HG03097 (cell line): ENCODE data around the gene DYNLT4.
"Not testable (repeated sequence)": the region's sequence is repeated elsewhere in the genome, so short reads cannot be mapped to it uniquely, and the experiment has no call there.

Experiments
- ATAC-seq: cut with Tn5 transposase; IDR thresholded peaks from one replicate; pipeline ENCODE4 v1.9.1; 2021; ENCODE audit not compliant: unreplicated experiment, low FRiP score

Gene DYNLT4

DNA sequence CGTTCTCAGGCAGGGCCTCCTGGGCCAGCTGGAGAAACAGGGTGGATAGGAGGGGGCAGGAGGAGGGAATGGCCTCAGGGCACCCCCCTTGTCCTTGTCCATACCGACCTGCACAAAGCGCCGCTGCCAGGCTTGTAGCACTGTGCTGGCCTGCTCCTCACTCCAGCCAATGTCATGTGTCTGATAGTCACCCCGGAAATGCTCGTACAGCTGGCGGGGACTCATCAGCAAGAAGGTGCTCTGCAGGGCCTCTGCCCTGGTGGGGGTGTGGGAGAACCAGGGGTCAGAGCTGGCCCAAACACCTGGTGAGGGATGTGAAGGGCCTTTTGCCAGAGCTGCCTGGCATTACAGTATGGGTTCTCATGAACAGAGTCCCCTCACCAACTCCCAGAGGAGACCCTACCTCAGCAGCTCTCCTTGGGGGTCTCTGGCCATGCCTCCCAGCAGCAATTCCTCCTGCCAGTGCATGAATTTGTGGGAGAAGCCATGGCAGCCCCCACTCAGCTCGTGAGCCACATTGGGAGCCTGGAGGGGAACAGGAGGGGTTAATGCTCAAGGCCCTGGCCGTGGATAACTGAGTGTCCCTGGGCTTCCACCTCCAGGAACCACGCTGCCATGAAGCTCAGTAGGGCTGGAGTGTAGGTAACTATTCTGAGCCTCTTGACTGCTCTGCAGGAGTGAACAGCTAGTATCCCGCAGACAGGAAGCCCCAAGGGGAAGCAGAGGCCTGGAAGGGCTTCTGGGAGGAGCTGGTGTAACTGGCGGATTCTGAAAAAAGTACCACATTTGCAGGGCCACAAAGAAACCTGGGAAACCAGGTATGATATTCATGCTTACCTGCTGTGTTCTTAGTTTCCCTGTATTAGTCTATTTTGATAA is 22.6 kb upstream of the DYNLT4 start:
- no peak for ATAC-seq

- ATAC-seq: no peak
Measured at GRCh38 chr1:44828841-44829440, 21.8 kb upstream of the DYNLT4 start.

DNA sequence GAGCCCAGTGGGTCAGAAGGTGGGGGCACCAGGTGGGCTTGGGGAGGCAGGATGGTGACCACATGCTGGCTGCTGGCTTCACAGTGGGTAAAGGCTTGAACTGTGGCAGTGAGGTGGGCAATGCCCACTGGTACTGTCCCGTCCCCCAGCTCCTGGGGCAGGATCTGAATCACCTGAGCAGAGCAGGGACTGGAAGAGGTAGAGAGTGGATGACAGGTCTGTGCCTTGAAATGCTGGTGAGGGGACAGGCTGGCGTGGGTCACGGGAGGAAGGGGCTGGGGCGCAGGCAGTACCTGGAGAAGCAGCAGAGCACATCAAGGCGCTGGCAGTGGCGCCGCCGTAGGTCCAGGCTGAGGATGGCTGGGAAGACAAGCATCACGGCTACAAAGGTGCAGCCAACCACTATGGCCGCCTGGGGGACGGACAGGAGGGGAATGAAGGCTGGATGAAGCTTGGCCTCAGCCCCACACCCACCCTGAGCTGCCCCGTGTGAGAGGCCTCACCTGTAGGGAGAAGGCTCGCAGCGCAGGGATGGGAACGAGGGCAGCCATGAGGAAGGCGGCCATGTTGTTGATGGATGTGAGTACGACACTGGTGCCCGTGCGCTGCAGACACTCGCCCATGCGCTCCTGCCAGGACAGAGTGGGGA is 21.0 kb upstream of the DYNLT4 start:
- ATAC-seq: no peak

DNA sequence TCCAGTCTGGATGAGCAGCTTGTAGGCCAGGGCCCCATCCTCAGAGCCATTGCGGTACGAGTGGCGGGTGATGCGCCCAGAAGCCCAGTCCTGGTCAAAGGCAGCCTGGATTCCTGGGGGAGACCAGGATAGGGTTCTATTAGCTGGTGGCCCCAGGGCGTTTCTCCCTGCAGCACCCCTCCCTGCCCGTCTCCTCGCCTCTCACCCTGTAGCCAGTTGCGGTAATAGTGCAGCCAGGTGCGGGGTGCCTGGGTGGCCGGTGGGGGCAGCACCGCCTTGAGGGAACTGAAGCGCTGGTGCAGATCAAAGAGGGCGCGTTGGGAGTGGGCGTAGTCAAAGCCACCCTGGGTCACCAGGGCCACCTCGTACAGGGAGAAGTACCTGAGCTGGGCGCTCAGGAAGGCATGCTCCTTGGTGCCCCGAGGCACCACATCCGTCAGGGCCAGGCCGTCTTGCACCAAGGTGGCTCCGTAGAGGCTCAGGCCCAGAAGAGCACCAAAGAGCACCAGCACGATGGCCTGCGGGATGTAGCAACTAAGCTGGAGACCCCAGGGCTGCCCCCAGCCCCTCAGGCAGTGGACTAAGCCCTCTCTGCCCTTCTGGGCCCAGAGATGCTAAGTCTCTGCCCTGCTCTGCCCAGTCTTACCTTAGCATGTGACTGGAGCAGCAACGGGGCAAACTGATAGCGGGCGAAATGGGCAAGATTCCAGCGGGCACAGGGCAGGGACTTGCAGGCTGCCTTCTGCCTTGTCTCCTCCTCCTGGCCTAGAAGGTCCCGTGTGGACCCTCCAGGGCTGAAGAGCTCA is 20.2 kb upstream of the DYNLT4 start:
- ATAC-seq: no peak

GRCh38 chr1:44826375-44827196 is 19.4 kb upstream of the DYNLT4 start:
- no peak for ATAC-seq

- ATAC-seq: not testable (repeated sequence)
Measured at GRCh38 chr1:44824392-44824791, 17.2 kb upstream of the DYNLT4 start.

DNA sequence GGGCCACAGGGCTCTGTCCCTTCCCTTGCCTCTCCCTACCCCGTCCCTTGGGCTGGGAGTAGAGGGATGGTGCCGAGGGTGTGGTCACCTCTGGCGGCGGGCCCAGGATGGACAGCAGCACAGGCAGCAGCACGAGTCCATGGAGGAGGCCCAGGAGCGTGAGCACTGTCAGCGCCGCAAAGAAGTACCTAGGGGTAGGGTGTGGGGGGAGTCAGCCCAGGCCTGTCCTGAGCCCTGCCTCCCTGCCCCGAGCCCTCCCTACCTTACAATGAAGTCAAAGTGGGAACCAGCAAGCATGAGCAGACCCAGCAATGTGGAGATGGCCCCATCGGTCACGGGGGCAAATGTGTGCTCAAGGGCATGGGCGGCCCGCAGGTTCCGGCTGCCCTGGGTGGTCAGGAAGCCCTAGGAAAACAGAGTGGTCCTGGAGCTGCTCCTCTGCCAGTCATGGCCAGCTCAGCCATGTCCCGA is 15.9 kb upstream of the DYNLT4 start:
- no peak for ATAC-seq

- ATAC-seq: no peak
Measured at GRCh38 chr1:44822131-44822701, 15.1 kb upstream of the DYNLT4 start.

- ATAC-seq: no peak
Measured at GRCh38 chr1:44821240-44821715, 14.1 kb upstream of the DYNLT4 start.

DNA sequence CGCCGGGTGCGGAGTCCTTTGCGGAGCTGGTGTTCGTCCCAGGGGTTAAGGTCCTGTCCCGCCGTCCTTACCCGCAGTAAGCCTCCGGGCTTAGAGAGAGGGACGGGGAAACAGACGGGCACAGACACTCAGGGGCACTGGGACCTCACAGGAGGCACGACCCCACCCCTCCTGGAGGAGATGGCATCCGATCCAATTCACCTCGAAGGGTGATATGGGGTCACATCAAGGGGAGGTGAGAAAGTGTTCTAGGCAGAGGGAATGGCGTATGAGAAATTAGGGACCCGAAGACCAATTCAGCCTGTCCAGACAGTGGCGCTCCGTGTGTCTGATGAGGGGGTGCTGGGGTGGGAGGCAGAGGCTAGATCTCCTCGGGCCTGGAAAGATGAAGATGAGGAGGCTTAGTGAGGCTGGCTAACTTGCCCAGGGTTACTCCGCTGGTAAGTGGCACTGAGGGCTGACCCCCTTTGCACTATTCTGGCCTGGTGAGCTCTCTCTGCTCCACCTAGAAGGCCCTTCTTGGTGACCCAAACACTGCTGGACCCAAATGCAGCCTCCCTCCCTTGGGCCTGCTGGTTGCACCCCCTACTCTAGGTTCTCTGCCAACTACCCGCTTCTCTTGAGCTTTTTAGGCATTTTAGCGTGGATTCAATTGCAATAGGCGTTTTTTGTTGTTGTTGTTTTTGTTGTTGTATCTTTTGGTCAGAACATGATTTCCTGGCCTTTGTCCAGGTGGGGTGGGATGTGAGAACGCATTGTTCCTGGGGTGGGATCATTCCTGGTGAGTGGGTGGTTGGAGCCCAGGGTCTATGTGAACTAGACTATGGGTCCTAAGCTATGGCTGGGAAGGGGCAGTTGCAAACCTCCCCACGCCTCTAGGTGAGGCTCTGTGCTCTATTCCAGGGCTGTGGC is 13.4 kb upstream of the DYNLT4 start:
- no peak for ATAC-seq

- peak; percentile 72 for ATAC-seq
Measured at GRCh38 chr1:44819608-44820327, 12.6 kb upstream of the DYNLT4 start.

- ATAC-seq: no peak
Measured at GRCh38 chr1:44819196-44819607, 12.1 kb upstream of the DYNLT4 start.

GRCh38 chr1:44817771-44818495 is 10.8 kb upstream of the DYNLT4 start:
- no peak for ATAC-seq

DNA sequence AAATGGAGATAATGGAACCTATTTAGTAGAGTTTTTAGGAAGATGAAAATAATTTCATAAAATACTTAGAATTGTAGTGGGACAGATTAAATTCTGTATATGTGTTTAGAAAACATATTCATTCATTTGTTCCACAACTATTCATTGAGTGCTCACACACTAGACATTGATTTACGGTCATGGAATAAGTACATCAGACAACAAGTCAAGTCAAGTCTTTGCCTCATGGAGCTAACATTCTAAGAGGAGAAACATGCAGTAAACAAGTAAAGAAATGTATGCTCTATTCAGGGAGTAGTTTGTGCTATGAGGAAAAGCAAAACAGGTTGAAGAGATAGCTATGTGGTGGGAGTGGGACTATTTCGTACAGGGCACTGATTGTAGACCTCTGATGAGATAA is 10.2 kb upstream of the DYNLT4 start:
- ATAC-seq: no peak

- not testable (repeated sequence) for ATAC-seq
Measured at GRCh38 chr1:44815926-44816325, 8.8 kb upstream of the DYNLT4 start.

DNA sequence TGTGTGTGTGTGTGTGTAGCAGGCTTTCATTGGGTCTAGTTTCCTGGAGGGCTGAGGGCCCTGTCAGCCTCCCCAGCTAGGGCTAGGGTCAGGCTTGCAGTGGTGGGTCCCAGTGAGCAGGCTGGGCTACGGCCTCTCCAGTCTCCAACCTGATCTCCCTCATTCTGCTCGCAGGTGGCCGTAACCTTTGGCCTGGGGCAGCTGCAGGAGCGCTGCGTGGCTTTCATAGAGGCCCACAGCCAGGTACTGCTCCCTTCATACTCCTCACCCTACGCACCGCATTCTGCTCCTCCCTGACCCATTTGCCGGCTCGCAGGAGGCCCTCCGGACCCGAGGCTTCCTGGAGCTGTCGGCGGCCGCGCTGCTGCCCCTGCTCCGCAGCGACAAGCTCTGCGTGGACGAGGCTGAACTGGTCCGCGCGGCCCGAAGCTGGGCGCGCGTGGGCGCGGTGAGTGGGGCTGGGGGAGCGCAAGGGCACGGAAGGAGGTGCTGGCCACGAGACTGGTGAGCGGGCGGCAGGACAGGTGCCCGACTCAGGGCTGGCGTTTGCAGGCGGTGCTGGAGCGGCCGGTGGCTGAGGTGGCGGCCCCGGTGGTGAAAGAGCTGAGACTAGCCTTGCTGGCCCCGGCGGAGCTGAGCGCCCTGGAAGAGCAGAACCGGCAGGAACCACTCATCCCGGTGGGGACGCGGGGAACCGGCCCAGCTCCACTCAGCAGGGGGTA is 5.8 kb upstream of the DYNLT4 start:
- no peak for ATAC-seq
